Measurements from ENCODE around the gene ACTR3. TPM values are rescaled to one million over a fixed set of nuclear protein-coding genes. Genes with fewer than 3 reads are reported as not detected.
A peak's percentile ranks its signal among the peaks of the same experiment; 100 is the strongest.

The ACTR3 gene
- total RNA-seq, 2 experiments from 2014 or later, result 480 to 482 TPM

GRCh38 chr2:113861740-113862139, 28.1 kb upstream of the ACTR3 start:
- DNase-seq, result no peak
- no peaks in the 10 kb centered on the region for H3K9me3 Mint-ChIP-seq
- peaks cover 2% of the 10 kb centered on the region for H3K36me3 Mint-ChIP-seq
- no peaks in the 10 kb centered on the region for H3K27me3 Mint-ChIP-seq
- no peaks in the 10 kb centered on the region for H3K4me1 Mint-ChIP-seq
- H3K4me3 Mint-ChIP-seq, result no peak overlapping the region
- H3K27ac Mint-ChIP-seq, result no peak overlapping the region

DNA sequence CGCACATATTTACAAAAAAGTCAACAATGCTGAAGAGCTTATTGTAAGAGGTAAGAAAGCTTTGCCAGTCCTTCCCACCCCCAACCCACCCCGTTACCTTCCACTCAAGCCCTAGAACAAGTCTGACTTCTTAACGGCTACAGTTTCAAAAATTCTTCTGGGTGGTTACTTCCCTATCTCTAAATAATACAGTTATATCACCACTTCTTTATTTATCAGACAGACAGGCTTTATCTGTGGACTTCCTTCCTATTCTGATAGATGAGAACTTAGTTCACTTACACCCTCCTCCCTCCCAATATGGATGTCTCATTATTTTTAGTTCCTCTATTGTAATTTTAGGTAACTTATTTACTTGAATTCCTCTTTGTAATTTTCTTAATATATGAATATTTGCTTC, 26.7 kb upstream of the ACTR3 start:
- no peaks in the 10 kb centered on the region for H3K27me3 Mint-ChIP-seq
- H3K9me3 Mint-ChIP-seq, result no peaks in the 10 kb centered on the region
- peaks cover 2% of the 10 kb centered on the region for H3K36me3 Mint-ChIP-seq
- H3K4me1 Mint-ChIP-seq, result no peaks in the 10 kb centered on the region
- no peak overlapping the region for H3K4me3 Mint-ChIP-seq
- DNase-seq, result no peak
- H3K27ac Mint-ChIP-seq, result no peak overlapping the region

- H3K9me3 Mint-ChIP-seq, result no peaks in the 10 kb centered on the region
- H3K4me1 Mint-ChIP-seq, result peaks cover 6% of the 10 kb centered on the region
- no peak for DNase-seq
- no peak overlapping the region for H3K27ac Mint-ChIP-seq
- no peak overlapping the region for H3K4me3 Mint-ChIP-seq
- H3K36me3 Mint-ChIP-seq, result peaks cover 1% of the 10 kb centered on the region
- H3K27me3 Mint-ChIP-seq, result no peaks in the 10 kb centered on the region
These were observed 22.3 kb upstream of the ACTR3 start for GRCh38 chr2:113867571-113867970.

DNA sequence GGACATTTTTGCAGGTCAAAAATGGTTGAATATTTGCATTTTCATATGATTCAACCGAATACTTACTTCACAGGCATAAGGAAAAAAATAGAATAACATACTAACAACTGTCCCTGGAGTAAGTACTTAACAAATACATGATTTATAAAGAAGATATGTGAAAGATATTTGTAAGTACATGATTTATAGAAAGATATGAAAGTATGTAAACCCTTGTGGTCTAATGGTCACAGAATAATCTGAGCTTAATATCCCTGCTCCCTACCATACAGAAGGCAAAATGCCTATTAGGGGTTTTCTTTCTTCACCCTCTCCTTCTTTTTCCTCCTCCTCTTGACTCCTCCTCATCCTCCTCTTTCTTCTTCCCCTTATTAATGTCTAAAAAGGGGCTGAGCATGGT, 20.6 kb upstream of the ACTR3 start:
- Mint-ChIP-seq H3K4me1 (peaks cover 9% of the 10 kb centered on the region), H3K27ac (peak overlapping the region; percentile 11), H3K4me3 (no peak overlapping the region), H3K36me3 (peaks cover 8% of the 10 kb centered on the region), H3K27me3 (no peaks in the 10 kb centered on the region), H3K9me3 (no peaks in the 10 kb centered on the region)
- no peak for DNase-seq

GRCh38 chr2:113872201-113872600, 17.7 kb upstream of the ACTR3 start:
- H3K9me3 Mint-ChIP-seq, result no peaks in the 10 kb centered on the region
- no peak for DNase-seq
- H3K27ac Mint-ChIP-seq, result no peak overlapping the region
- H3K27me3 Mint-ChIP-seq, result no peaks in the 10 kb centered on the region
- no peak overlapping the region for H3K4me3 Mint-ChIP-seq
- H3K4me1 Mint-ChIP-seq, result peaks cover 20% of the 10 kb centered on the region
- H3K36me3 Mint-ChIP-seq, result peaks cover 15% of the 10 kb centered on the region

GRCh38 chr2:113873867-113874266, 16.0 kb upstream of the ACTR3 start:
- Mint-ChIP-seq H3K27me3 (no peaks in the 10 kb centered on the region), H3K4me1 (peaks cover 31% of the 10 kb centered on the region), H3K36me3 (peaks cover 25% of the 10 kb centered on the region), H3K27ac (no peak overlapping the region), H3K4me3 (no peak overlapping the region), H3K9me3 (no peaks in the 10 kb centered on the region)
- DNase-seq, result no peak

- no peak overlapping the region for H3K27ac Mint-ChIP-seq
- H3K9me3 Mint-ChIP-seq, result no peaks in the 10 kb centered on the region
- peaks cover 25% of the 10 kb centered on the region for H3K36me3 Mint-ChIP-seq
- no peak for DNase-seq
- peaks cover 30% of the 10 kb centered on the region for H3K4me1 Mint-ChIP-seq
- no peaks in the 10 kb centered on the region for H3K27me3 Mint-ChIP-seq
- no peak overlapping the region for H3K4me3 Mint-ChIP-seq
These were observed 14.8 kb upstream of the ACTR3 start for GRCh38 chr2:113875135-113875534.

GRCh38 chr2:113876503-113877387, 13.1 kb upstream of the ACTR3 start:
- Mint-ChIP-seq H3K4me1 (peaks cover 34% of the 10 kb centered on the region), H3K9me3 (no peaks in the 10 kb centered on the region), H3K36me3 (peaks cover 27% of the 10 kb centered on the region), H3K27me3 (no peaks in the 10 kb centered on the region), H3K4me3 (peak overlapping the region; percentile 61), H3K27ac (peak overlapping the region; percentile 89)
- peak; percentile 77 for DNase-seq

GRCh38 chr2:113877711-113878598, 11.9 kb upstream of the ACTR3 start:
- Mint-ChIP-seq H3K4me1 (peaks cover 34% of the 10 kb centered on the region), H3K36me3 (peaks cover 32% of the 10 kb centered on the region), H3K4me3 (no peak overlapping the region), H3K9me3 (no peaks in the 10 kb centered on the region), H3K27ac (peak overlapping the region; percentile 89), H3K27me3 (no peaks in the 10 kb centered on the region)
- DNase-seq, result no peak

DNA sequence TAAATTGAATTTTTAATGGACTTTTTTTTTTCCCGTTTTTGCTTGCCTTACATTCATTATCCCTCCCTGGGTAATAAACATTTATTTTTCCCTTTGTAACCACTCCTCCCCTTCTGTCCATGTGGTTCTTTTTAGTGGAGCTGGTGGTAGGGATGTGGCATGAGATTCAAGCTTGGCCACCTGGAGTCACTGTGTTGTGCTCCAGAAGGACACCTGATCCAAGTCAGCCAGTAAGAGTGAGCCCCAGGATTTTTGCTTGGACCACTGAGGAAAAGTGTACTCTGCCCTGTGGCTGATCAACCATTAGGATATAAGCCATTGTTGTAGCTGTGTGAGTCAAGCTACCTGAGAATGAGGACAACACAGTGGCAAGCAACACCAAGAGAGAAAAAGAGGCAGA, 11.1 kb upstream of the ACTR3 start:
- DNase-seq, result no peak
- Mint-ChIP-seq H3K4me3 (no peak overlapping the region), H3K9me3 (no peaks in the 10 kb centered on the region), H3K4me1 (peaks cover 34% of the 10 kb centered on the region), H3K27me3 (no peaks in the 10 kb centered on the region), H3K36me3 (peaks cover 32% of the 10 kb centered on the region), H3K27ac (no peak overlapping the region)

GRCh38 chr2:113879457-113879856, 10.4 kb upstream of the ACTR3 start:
- no peak overlapping the region for H3K27ac Mint-ChIP-seq
- H3K4me3 Mint-ChIP-seq, result no peak overlapping the region
- H3K36me3 Mint-ChIP-seq, result peaks cover 25% of the 10 kb centered on the region
- no peaks in the 10 kb centered on the region for H3K27me3 Mint-ChIP-seq
- DNase-seq, result no peak
- H3K9me3 Mint-ChIP-seq, result no peaks in the 10 kb centered on the region
- peaks cover 31% of the 10 kb centered on the region for H3K4me1 Mint-ChIP-seq

DNA sequence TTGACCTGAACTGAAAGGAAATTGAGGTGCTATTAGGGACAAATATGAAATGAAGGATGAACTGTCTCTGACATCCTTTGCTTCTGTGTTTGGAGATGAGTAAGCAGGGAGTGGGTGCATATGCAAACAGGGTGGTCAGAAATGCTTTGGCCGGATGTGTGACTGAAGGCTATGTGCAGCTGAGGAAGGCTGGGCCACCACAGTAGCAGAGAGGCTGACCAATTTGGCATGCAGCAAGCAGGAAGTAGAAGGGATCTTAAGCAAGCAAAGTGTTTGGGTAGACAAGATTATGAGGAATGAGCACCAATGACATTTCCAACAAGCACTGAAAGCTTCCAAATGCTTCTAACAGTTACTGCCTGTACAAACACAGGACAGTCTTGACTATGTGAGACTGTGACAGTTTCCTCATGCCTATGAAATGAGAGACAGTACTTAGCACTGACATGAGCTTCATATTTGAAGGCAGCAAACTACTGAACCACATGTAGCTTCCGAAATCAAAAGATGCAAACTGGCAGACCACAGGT, 3.3 kb upstream of the ACTR3 start:
- Mint-ChIP-seq H3K36me3 (peaks cover 49% of the 10 kb centered on the region), H3K27ac (peak overlapping the region; percentile 88), H3K4me3 (peak overlapping the region; percentile 72), H3K4me1 (peaks cover 39% of the 10 kb centered on the region), H3K27me3 (no peaks in the 10 kb centered on the region), H3K9me3 (no peaks in the 10 kb centered on the region)
- DNase-seq, result peak; percentile 67

- Mint-ChIP-seq H3K27ac (peak overlapping the region; percentile 88), H3K4me3 (peak overlapping the region; percentile 72), H3K4me1 (peaks cover 43% of the 10 kb centered on the region), H3K36me3 (peaks cover 49% of the 10 kb centered on the region), H3K9me3 (no peaks in the 10 kb centered on the region), H3K27me3 (no peaks in the 10 kb centered on the region)
- DNase-seq, result peak; percentile 21
These were observed 2.7 kb upstream of the ACTR3 start for GRCh38 chr2:113887009-113887792.

GRCh38 chr2:113888641-113889470, 1.0 kb upstream of the ACTR3 start:
- peak overlapping the region; percentile 95 for H3K27ac Mint-ChIP-seq
- peak overlapping the region; percentile 97 for H3K4me3 Mint-ChIP-seq
- no peak for DNase-seq
- H3K27me3 Mint-ChIP-seq, result no peaks in the 10 kb centered on the region
- no peaks in the 10 kb centered on the region for H3K9me3 Mint-ChIP-seq
- peaks cover 59% of the 10 kb centered on the region for H3K4me1 Mint-ChIP-seq
- peaks cover 62% of the 10 kb centered on the region for H3K36me3 Mint-ChIP-seq
